CD4-positive, alpha-beta T cell treated with Interferon gamma for 1 hour (primary cell): Measurements from ENCODE around the gene PEMT.
"Not testable (repeated sequence)": the region's sequence is repeated elsewhere in the genome, so short reads cannot be mapped to it uniquely, and the experiment has no call there.

Source experiments
- DNase-seq: peaks from one replicate; pipeline ENCODE4 v3.0.0-alpha.2; 2020

Gene PEMT

DNA sequence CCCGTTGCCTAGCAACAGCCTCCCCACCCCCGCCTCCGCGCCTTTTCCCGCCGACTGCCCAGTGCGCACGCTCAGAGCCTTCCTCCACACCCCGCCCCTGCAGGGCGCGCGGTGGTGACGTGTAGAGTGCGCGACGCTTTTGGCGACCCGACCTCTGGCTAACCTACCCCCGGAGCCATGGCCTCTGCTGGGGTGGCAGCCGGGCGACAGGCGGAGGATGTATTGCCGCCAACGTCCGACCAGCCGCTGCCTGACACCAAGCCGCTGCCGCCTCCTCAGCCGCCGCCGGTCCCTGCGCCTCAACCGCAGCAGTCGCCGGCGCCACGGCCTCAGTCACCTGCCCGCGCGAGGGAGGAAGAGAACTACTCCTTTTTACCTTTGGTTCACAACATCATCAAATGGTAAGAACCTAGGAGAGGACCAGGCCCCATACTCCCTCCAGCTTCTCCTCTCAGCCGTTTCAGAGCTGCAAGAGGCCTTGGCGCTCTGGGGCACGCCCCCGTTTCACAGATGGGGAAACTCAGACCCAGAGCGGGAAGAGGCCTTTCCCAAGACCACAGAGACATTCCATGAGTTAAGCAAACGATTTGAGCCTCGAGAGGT is 114.5 kb downstream of the PEMT start, which contains the start of gene MED9:
TSS of gene MED9 (plus strand) at position 136 of the 603 bp plus-strand sequence. CDS start at position 178, 42 bp downstream.
- DNase-seq, result peak; percentile 92

DNA sequence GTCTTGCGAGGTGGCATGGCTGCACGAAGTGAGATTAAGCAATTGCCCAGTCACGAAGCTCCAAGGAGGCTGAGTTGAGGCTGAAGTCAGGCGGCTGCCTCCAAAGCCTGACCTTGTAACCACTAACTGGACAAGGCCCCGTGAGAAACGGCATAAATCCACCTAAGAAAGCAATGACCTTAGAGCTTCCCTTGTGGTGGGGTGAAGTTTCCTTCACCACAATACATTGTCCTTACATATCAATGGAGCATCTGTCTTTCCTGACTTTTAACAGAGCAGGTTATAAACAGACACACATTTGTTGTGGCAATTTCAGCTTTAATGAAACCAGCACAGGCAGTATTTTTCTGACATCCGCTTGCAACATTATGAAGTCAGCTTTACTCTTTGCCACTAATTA is 117.2 kb downstream of the PEMT start:
- no peak for DNase-seq

DNA sequence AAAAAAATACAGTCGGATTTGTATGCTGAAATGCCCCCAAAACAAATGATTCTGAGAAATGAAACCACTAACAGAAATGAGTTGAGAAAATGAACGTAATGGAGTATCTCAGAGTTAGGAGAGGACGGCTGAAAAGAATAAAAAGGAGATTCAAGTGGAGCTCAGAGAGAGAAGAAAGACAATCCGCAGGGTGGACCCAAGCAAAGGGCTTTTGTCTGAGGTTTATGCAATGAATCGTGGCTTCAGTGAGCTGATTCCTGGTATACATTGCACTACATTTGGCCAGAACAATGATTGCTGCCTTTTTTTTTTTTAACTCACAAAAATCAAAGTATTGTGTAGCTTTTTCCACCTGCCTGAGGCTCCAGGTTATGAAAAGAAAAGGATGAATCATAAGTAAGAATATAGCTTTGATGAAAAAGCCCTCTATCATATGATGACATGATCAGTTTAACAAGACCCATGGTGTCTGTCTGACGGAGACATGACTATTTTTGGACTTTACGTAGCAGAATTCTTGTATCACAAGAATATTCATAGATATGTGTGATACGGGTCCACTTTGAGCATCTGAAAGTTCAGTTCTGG is 119.1 kb downstream of the PEMT start:
- DNase-seq, result no peak

DNA sequence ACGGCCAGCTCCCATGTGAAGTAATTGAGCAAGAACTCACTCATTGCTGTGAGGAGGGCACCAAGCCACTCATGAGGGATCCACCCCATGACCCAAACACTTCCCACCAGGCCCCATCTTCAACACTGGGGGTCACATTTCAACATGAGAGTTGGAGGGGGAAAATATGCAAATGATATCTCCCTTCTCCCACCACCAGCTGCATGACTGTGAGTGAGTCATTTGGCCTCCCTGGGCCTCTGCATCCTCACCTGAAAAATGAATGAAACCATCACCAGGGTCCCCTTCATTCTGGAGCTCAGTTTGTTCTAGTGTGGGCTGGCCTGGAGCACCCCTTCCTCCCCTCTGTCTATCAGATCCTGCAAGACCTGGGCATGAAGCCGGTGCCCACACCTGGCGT is 121.5 kb downstream of the PEMT start:
- DNase-seq, result no peak

DNA sequence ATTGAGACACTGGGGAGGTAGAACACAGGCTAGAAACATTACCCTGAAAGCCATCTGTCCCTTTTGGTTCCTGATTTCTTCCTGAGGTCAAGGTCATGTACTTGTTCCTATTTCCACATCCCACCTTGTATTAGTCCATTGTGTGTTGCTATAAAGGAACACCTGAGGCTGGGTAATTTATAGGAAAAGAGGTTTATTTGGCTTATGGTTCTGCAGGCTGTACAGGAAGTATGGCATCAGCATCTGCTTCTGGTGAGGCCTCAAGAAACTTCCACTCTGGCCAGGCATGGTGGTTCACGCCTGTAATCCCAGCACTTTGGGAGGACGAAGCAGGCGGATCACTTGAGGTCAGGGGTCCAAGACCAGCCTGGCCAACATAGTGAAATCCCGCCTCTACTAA is 122.2 kb downstream of the PEMT start:
- no peak for DNase-seq

DNA sequence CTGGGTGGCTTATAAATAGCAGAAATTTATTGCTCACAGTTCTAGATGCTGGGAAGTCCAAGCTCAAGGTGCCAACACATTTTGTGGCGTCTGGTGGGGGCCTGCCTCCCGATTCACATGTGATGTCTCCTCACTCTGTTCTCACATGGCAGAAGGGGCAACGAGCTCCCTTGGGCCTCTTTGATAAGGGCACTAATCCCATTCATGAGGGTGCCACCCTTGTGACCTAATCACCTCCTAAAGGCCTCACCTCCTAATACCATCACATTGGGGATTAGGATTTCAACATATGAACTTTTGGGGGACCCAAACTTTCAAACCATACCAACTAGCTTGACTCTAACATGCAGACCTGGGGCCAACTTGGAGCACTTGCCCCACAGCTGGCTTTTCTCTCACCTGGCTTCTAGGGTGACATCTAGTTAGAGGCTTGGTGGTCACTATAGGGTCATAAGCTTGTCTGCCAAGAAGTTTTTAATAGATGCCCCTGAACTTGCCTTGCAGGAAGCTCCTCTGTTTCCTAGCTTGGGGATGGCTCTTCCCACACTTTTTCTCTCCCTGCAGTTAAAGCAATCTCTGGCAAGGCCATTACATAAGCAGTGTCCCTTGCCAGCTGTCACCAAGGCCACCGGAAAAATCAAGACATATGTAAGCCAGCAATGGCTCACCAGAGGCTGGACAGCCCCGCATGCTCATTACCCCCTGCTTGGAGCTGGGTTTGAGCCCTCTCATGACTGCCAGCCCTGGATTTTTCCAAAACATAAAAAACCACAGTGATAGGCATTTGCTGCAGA is 123.1 kb downstream of the PEMT start:
- no peak for DNase-seq

DNA sequence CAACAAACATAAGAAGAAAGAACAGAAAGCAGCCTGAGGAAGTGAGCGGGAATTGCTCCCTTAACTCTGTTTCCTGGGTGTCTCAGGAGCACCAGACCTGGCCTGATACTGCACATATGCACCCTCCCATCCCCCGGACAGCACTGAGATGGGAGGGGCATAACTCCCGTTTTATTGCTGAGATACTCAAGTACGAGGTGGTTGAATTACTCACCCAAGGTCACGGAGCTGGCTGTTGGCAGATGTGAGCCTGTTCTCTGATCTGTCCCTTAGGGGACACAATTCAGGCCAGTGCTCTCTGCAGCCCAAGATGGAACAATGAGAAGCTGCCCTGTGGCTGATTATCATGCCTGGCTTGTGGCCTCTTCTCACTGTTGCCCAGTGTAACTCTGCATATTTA is 123.8 kb downstream of the PEMT start:
- no peak for DNase-seq

DNA sequence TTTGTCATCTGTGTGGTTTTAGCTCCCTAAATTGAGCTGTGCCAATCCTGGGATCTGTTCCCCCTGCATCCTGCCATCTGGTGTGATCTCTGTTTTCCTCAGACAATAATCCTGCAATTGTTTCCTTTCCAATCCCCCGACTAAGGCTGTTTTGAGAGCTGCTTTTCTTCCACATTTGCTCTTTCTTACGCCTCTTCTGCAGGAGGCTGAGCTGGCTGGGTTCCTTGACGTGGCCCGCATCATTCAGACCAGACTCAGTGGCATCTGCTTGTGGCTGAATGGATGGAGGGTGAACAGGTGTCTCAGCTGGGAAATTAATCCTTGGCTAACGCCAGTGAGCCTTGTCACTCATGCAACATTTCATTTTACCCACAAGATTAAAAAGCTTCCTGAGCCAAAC is 124.5 kb downstream of the PEMT start:
- no peak for DNase-seq

DNA sequence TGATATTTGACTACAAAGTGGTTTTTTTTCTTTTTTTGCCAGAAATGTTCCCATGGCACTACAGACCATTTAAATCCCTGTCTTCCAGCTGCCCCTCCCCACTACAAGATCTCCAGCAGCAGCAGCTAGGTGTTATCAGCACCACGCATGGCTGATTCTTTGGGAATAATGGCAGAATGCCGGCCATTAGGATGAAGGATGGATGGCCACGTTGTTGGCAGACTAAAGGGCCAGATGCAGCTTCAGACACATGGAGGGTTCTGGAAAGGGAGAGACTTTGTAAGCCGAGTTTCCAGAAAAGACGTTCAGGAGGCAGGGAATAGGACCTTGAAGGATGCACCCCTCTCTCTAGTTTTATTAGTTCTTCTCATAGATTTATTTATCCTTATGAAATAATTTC is 125.0 kb downstream of the PEMT start:
- DNase-seq, result no peak

DNA sequence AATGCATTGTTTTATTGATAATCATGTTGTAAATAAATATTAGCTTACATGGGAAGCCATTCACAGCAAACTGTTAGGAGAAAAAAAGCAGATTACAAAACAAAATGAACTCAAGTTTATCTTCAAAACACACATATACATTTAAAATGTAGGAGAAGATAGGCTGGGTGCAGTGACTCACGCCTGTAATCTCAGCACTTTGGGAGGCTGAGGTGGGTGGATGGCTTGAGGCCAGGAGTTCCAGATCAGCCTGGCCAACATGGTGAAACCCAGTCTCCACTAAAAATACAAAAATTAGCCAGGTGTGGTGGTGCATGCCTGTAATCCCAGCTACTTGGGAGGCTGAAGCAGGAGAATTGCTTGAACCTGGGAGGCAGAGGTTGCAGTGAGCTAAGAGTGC is 125.6 kb downstream of the PEMT start:
- not testable (repeated sequence) for DNase-seq

DNA sequence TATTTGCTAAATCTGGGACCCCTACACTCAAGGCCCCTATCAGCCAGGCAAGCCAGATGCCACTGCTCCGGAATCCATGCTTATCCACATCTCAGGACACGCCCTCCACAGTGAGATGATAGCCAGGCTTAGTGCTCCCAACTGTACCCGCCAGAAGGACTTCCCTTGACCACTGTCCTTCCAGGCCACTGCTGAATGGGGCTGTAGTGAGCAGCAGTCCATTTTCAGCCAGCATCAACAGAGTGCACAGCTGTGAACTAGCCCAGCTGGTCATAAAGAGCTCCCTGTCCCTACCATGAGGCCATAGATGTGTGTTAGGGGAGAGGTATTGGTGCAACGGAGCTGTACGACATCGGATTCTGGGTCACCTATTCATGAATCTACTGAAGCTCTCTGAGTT is 127.7 kb downstream of the PEMT start:
- no peak for DNase-seq

DNA sequence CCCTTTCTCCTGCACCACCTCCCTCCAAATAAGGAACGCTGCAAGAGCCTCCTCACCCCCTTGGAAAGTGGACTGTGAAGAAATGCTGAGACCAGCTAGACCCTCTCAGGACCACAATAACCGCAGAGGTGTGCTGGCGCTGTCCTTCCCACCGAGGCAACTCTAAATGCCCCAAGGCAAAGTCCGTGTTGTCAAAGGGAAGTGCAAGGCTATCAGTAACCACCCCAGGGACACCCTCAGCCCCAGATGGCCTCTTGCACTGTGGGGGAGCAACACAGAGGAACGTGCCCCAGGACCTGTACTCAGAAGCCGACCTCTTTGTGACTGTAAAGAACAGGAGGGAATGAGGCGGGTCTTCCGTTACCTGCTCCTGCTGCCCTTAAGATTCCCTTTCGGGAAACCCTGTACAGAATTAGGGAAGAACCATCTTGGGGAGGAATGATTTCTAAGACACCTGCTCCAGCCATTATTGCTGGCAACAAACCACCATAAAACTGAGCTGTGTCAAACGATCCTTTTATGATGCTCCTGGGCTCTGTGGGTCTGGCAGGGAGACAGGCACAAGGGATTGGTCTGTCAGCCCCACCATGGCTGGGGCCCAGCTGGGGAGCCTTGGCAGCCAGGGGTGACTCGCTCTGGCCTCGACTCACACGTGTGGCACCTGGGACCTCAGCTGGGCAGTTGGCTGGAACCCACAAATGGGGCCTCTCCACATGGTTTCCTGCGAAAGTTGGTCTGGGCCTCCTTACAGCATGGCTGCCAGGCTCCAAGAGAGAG is 129.3 kb downstream of the PEMT start:
- DNase-seq, result no peak

DNA sequence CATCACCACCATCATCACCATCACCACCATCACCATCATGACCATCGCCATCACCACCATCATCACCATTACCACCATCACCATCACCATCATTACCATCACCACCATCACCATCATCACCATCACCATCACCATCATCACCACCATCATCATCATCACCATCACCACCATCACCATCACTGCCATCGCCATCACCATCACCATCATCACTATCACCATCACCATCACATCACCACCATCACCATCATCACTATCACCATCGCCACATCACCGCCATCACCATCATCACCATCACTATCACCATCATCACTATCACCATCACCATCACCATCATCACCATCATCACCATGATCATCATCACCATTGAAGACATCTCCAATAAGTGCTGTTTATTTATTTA is 131.5 kb downstream of the PEMT start:
- no peak for DNase-seq

DNA sequence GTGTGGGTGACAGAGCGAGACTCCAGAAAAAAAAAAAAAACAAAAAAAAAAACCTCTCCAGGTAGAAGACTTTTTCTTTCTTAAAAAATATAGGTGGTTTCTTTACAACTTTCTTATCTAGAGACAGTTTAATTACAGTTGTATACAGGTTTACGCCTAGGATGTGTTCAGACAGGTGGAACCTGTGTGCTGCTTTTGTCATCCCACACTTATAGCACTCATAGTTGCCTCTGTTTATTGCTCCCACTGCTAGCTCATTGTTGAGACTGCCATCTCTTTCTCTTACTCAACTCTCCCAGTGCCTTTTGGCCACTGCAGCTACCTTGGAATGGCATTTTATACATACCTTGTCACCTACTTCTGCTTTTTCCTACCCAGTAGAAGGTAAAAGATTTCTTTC is 133.8 kb downstream of the PEMT start:
- no peak for DNase-seq

DNA sequence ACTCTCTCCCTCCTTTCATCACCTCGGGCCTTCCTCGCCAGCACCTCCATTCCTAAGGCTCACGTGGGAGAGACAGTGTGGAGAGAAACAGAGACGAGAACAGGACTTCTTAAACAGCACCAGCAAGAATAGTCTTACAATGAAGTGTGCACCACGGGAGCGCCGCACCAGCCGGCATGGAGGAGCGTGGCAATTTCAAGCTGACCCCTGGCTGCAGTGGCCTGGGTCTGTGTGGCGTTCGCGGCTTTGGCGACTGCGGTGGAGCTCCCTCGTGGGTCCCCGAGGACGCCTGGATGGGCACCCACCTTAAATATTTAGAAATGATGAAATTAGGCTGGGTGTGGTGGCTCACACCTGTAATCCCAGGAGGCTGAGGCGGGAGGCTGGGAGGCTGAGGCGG is 135.3 kb downstream of the PEMT start:
- DNase-seq, result no peak
